Measurements from ENCODE around the gene H2BK1.

H2BK1 gene

DNA sequence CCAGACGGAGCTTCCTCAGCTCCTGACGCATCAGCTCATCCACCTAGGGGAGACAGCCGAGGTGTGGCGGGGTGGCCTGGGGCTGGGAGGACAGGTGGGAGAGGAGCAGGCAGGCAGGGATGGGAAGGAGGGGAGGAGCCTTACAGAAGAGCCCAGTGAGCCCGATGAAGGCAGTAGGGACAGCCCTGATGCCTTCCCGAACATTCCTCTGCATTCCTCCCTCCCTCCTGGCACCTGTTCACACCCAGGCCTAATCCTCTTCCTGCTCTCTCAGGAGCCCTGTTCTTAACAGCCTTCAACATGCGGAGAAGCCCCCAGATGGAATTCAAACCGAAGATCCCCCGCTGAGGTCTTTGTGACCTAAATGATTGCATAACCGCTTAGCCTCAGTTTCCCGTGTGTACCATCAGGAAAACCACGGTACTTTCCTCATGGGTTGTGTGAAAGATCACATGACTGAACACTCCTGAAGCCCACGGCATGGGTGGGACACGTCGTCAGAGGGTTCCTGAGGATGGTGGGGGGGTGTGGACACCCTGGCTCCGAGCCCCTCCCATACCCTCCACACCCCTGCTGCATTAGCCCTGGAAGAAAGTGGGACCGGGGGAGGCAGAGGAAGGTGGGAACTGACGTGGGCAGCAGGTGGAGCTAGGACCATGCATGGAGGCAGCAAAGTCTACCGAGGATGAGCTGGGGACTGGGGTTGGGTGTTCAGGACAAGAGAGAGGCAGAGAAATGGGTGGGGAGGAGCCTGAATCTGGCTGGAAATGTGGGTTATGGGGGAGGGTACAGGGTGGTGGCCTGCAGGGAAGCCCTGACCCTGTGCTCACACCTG is 14.5 kb downstream of the H2BK1 start:
- no peak for TF ChIP-seq L3MBTL2 (conservative IDR thresholded peaks at IDR 0.05)
- no peak for TF ChIP-seq BHLHE40 (IDR thresholded peaks at IDR 0.05; ENCODE audit: borderline replicate concordance)
- no peak for TF ChIP-seq LEF1 (IDR thresholded peaks at IDR 0.05; ENCODE audit: borderline replicate concordance)
- no peak for TF ChIP-seq SP1 (IDR thresholded peaks at IDR 0.05)
- TF ChIP-seq FOXK2 (IDR thresholded peaks at IDR 0.05): no peak
- TF ChIP-seq SUZ12 (IDR thresholded peaks at IDR 0.05): no peak
- TF ChIP-seq TARDBP (IDR thresholded peaks at IDR 0.05): no peak
- no peak for TF ChIP-seq HDGF (IDR thresholded peaks at IDR 0.05; ENCODE audit: borderline replicate concordance)
- no peak for TF ChIP-seq FOXM1 (IDR thresholded peaks at IDR 0.05; ENCODE audit: borderline replicate concordance)
- TF ChIP-seq ELF4 (IDR thresholded peaks at IDR 0.05): no peak
- ChIA-PET CTCF (no interaction called here), POLR2A (interaction anchor here (1.6 kb wide), 1 partner anchor 11 kb away, joined by 4 read pairs; no protein-coding TSS in a partner anchor)
- DNase-seq (ENCODE audit: extremely low spot score): no peak

DNA sequence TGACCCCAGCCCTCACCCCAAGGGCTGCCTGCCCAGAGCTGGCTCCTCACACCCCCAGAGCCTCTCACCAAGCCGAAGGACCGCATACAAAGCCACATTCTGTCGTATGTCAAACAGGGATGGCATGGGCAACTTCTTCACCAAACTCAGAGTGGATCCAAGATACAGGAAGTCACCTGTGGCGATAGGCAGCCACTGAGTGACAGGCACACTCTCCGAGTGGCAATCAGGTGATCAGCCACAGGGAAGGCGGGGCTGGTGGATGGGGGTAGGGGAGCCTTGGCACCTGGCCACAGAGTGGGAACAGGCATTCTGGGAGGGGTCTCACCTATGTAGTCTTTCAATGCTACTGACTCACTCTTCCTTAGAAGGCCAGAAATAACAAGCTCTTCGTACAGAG is 16.1 kb downstream of the H2BK1 start:
- TF ChIP-seq NFRKB (IDR thresholded peaks at IDR 0.05) (no peak), FOXK2 (IDR thresholded peaks at IDR 0.05) (no peak), FOXM1 (IDR thresholded peaks at IDR 0.05; ENCODE audit: borderline replicate concordance) (no peak), CTBP1 (IDR thresholded peaks at IDR 0.05; ENCODE audit: borderline replicate concordance) (no peak), ELF4 (IDR thresholded peaks at IDR 0.05) (no peak), ARNT (IDR thresholded peaks at IDR 0.05) (no peak), LEF1 (IDR thresholded peaks at IDR 0.05; ENCODE audit: borderline replicate concordance) (no peak), TARDBP (IDR thresholded peaks at IDR 0.05) (no peak), FOXA1 (IDR thresholded peaks at IDR 0.05) (no peak), HDGF (IDR thresholded peaks at IDR 0.05; ENCODE audit: borderline replicate concordance) (no peak), BHLHE40 (IDR thresholded peaks at IDR 0.05; ENCODE audit: borderline replicate concordance) (no peak)
- TF ChIP-seq, protein P1, sequence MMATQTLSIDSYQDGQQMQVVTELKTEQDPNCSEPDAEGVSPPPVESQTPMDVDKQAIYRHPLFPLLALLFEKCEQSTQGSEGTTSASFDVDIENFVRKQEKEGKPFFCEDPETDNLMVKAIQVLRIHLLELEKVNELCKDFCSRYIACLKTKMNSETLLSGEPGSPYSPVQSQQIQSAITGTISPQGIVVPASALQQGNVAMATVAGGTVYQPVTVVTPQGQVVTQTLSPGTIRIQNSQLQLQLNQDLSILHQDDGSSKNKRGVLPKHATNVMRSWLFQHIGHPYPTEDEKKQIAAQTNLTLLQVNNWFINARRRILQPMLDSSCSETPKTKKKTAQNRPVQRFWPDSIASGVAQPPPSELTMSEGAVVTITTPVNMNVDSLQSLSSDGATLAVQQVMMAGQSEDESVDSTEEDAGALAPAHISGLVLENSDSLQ (IDR thresholded peaks at IDR 0.05): no peak
- DNase-seq (ENCODE audit: extremely low spot score): no peak
- ChIA-PET CTCF (interaction anchor here (0.6 kb wide), 1 partner anchor 121 kb away, joined by 4 read pairs; no protein-coding TSS in a partner anchor), POLR2A (interaction anchor here (0.9 to 1.6 kb wide), 2 partner anchors 13 to 33 kb away, joined by 4 read pairs; partner anchors contain the start of gene ABCF2)

DNA sequence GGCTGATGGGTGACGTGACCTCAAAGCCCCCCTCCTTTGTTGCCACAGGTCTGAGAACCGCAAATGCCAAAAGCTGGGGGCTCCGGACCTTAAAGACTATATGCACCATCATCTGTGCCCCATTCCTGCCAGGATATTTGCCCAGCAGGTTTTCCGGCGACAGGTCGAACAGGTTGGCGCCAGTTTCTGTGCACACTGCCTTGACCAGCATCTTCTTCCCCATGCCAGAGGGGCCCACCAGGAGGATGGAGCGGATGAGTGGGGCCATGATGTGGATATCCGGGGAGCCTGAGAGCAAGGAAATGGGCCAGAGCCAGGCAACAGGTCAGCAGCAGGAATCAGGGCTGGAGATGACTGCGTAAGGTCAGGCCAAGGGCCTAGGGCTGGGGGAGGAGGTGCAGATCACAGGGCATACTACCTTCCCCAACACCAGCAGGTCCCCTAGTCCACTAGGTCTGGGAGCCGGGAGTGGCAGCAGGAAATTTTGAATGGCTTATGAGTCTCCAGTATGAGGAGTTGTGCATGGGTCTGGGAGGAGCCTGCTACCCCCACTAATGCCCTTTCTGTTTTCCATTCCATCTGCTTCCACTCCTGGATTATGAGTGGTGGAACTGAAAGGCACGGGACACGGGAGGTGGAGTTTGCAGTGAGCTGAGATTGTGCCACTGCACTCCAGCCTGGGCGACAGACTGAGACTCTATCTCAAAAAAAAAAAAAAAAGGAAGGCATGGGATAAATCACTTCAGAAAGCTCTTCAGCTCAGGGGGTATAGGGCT is 16.9 kb downstream of the H2BK1 start:
- POLR2A ChIA-PET: interaction anchor here (0.9 kb wide), 1 partner anchor 34 kb away, joined by 4 read pairs; the partner anchor contains the start of gene ABCF2
- no peak for DNase-seq (ENCODE audit: extremely low spot score)
- TF ChIP-seq LEF1 (IDR thresholded peaks at IDR 0.05; ENCODE audit: borderline replicate concordance) (no peak), NFRKB (IDR thresholded peaks at IDR 0.05) (no peak), FOXM1 (IDR thresholded peaks at IDR 0.05; ENCODE audit: borderline replicate concordance) (no peak), SP1 (IDR thresholded peaks at IDR 0.05) (no peak), FOXK2 (IDR thresholded peaks at IDR 0.05) (no peak)
- CTCF ChIA-PET: interaction anchor here (0.6 kb wide), 1 partner anchor 122 kb away, joined by 4 read pairs; no protein-coding TSS in a partner anchor

DNA sequence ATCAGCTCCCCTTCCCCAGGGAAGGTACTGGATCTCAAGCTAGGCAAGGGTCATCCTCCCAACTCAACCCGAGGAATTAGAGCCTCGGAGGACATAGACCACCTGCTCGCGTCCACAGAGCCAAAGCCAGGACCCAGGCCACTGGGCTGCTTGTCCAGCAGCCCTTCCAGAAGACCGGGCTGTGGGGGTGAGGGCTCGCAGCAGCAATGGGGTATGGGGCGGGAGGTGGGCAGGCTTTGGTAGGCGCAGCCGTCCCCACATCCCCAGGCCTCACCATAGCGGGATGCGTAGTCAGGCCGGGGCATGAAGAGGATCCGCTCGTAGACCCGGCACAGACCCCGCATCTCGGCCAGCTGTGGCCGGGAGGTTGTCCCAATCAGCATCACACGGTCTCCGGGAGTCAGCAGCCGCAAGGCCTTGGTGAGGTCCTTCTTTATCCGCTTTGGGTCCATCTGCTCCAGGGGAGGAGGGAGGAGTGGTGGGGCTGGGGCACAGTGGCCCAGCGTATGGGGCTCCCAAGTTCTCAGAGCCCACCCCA is 18.2 kb downstream of the H2BK1 start:
- TF ChIP-seq SP1 (IDR thresholded peaks at IDR 0.05) (no peak), FOXM1 (IDR thresholded peaks at IDR 0.05; ENCODE audit: borderline replicate concordance) (no peak), L3MBTL2 (conservative IDR thresholded peaks at IDR 0.05) (no peak), ZNF384 (IDR thresholded peaks at IDR 0.05) (no peak), ELF4 (IDR thresholded peaks at IDR 0.05) (no peak), ARNT (IDR thresholded peaks at IDR 0.05) (no peak), HDGF (IDR thresholded peaks at IDR 0.05; ENCODE audit: borderline replicate concordance) (no peak), FOXA1 (IDR thresholded peaks at IDR 0.05) (no peak), NFRKB (IDR thresholded peaks at IDR 0.05) (no peak), TARDBP (IDR thresholded peaks at IDR 0.05) (no peak), BHLHE40 (IDR thresholded peaks at IDR 0.05; ENCODE audit: borderline replicate concordance) (no peak), SUZ12 (IDR thresholded peaks at IDR 0.05) (no peak), LEF1 (IDR thresholded peaks at IDR 0.05; ENCODE audit: borderline replicate concordance) (no peak), FOXK2 (IDR thresholded peaks at IDR 0.05) (no peak), CTBP1 (IDR thresholded peaks at IDR 0.05; ENCODE audit: borderline replicate concordance) (no peak)
- TF ChIP-seq, protein P1 (IDR thresholded peaks at IDR 0.05): no peak
- DNase-seq (ENCODE audit: extremely low spot score): no peak
- CTCF ChIA-PET: no interaction called here
- POLR2A ChIA-PET: no interaction called here

DNA sequence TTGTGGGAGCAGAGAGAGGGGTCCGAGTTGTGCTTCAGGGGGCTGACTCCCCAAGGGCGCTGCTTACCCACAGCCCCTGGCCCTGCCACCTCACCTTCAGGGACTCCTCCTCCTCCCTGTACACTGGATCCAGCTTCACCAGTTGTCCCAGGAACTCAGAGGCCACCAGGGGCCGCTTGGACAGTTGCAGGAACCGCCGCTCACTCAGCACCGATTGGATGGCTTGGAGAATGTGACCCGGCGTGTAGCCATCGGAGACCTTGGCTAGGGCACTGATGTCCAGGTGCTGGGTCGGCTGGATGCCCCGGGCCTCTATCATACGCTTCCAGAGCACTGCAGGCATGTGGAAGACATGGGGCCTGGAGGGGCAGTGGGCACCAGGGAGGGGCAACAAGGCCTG is 18.7 kb downstream of the H2BK1 start:
- CTCF ChIA-PET: no interaction called here

More for the DNA sequence above, 18.7 kb downstream of the H2BK1 start:
- POLR2A ChIA-PET: no interaction called here
- TF ChIP-seq, protein P1 (IDR thresholded peaks at IDR 0.05): no peak
- TF ChIP-seq FOXA1 (IDR thresholded peaks at IDR 0.05): no peak
- no peak for DNase-seq (ENCODE audit: extremely low spot score)

All from HEK293T (cell line).